Mesenchymal stem cell (in vitro differentiated cells and primary cell): ENCODE measurements around the gene TMEM140.
A peak's percentile ranks its signal among the peaks of the same experiment; 100 is the strongest.

Source experiments
- DNase-seq: peaks from one replicate; pipeline ENCODE4 v3.0.0-alpha.2; 2013
- H2AFZ ChIP-seq: one replicate; pipeline ENCODE4 v1.6.1; 2013; ENCODE audit warnings: low read depth, mild to moderate bottlenecking, control low read depth, inconsistent platforms, low read length, moderate library complexity
- H2AK5ac ChIP-seq: 2 replicates; pipeline ENCODE4 v1.6.1; 2013; ENCODE audit warnings: low read length, moderate library complexity, mild to moderate bottlenecking, inconsistent platforms; ENCODE audit not compliant: severe bottlenecking
- H2BK120ac ChIP-seq: one replicate; pipeline ENCODE4 v1.6.1; 2013; ENCODE audit warnings: low read depth, mild to moderate bottlenecking, inconsistent platforms, low read length, moderate library complexity
- H2BK12ac ChIP-seq, 2 experiments: one replicate each; pipeline ENCODE4 v1.6.1; 2013; ENCODE audit warnings: inconsistent platforms in 2 of 2, low read length in 2 of 2, mild to moderate bottlenecking in 2 of 2, moderate library complexity in 2 of 2, control low read depth in 1 of 2
- H2BK15ac ChIP-seq: one replicate; pipeline ENCODE4 v1.6.1; 2013; ENCODE audit warnings: mild to moderate bottlenecking, low read depth, inconsistent platforms; ENCODE audit not compliant: poor library complexity, severe bottlenecking
- H2BK5ac ChIP-seq: 2 replicates; pipeline ENCODE4 v1.6.1; 2013; ENCODE audit warnings: low read depth, mild to moderate bottlenecking, low read length, control low read depth, inconsistent platforms; ENCODE audit not compliant: poor library complexity, severe bottlenecking
- H3K14ac ChIP-seq, 2 experiments: one replicate each; pipeline ENCODE4 v1.6.1; 2013; ENCODE audit warnings: inconsistent platforms in 2 of 2, low read length in 2 of 2, control low read depth in 1 of 2, mild to moderate bottlenecking in 1 of 2, moderate library complexity in 1 of 2
- H3K18ac ChIP-seq, 2 experiments: one replicate each; pipeline ENCODE4 v1.6.1; 2013; ENCODE audit warnings: inconsistent platforms in 2 of 2, low read length in 2 of 2, control low read depth in 1 of 2, low read depth in 1 of 2, mild to moderate bottlenecking in 1 of 2
- H3K23ac ChIP-seq, 2 experiments: one replicate each; pipeline ENCODE4 v1.6.1; 2013; ENCODE audit warnings: inconsistent platforms in 2 of 2, low read length in 2 of 2, mild to moderate bottlenecking in 2 of 2, moderate library complexity in 2 of 2, control low read depth in 1 of 2
- H3K27ac ChIP-seq: 2 replicates; pipeline ENCODE4 v1.5.1; 2013; ENCODE audit warnings: mild to moderate bottlenecking, moderate library complexity, low read length, control low read depth, inconsistent platforms; ENCODE audit not compliant: poor library complexity, severe bottlenecking
- H3K27me3 ChIP-seq, 2 experiments: 2 replicates each; pipeline versions ENCODE4 v1.6.1 to v1.7.0; 2013; ENCODE audit warnings: low read length in 2 of 2, mild to moderate bottlenecking in 2 of 2, moderate library complexity in 2 of 2, control low read depth in 1 of 2, inconsistent platforms in 1 of 2; ENCODE audit not compliant: control insufficient read depth in 1 of 2, insufficient read depth in 1 of 2
- H3K36me3 ChIP-seq, 2 experiments: 2 replicates each; pipeline versions ENCODE4 v1.6.1 to v1.7.0; 2013; ENCODE audit warnings: low read length in 2 of 2, control low read depth in 1 of 2, inconsistent platforms in 1 of 2, low read depth in 1 of 2, mild to moderate bottlenecking in 1 of 2; ENCODE audit not compliant: insufficient read depth in 2 of 2, control insufficient read depth in 1 of 2
- H3K4ac ChIP-seq, 2 experiments: one replicate each; pipeline ENCODE4 v1.6.1; 2013; ENCODE audit warnings: inconsistent platforms in 2 of 2, low read length in 2 of 2, mild to moderate bottlenecking in 2 of 2, moderate library complexity in 2 of 2, control low read depth in 1 of 2, low read depth in 1 of 2
- H3K4me1 ChIP-seq: 2 replicates; pipeline ENCODE4 v1.6.1; 2013; ENCODE audit warnings: low read depth, low read length, control low read depth; ENCODE audit not compliant: control insufficient read depth, insufficient read depth
- H3K4me2 ChIP-seq: 2 replicates; pipeline ENCODE4 v1.6.1; 2013; ENCODE audit warnings: low read length, mild to moderate bottlenecking, inconsistent platforms; ENCODE audit not compliant: poor library complexity, severe bottlenecking
- H3K4me3 ChIP-seq, 2 experiments: 2 replicates each; pipeline versions ENCODE4 v1.5.1 to v1.7.0; 2013; ENCODE audit warnings: low read length in 2 of 2, mild to moderate bottlenecking in 2 of 2, control low read depth in 1 of 2, low read depth in 1 of 2; ENCODE audit not compliant: insufficient read depth in 1 of 2
- H3K79me1 ChIP-seq: replicated peaks from 2 replicates; pipeline ENCODE4 v1.6.1; 2013; ENCODE audit warnings: mild to moderate bottlenecking, control low read depth, low read length, inconsistent platforms; ENCODE audit not compliant: poor library complexity, severe bottlenecking
- H3K9ac ChIP-seq: 2 replicates; pipeline ENCODE4 v1.7.0; 2013; ENCODE audit warnings: mild to moderate bottlenecking, low read length, moderate library complexity
- H3K9me3 ChIP-seq: 2 replicates; pipeline ENCODE4 v1.7.0; 2013; ENCODE audit warnings: mild to moderate bottlenecking, low read length; ENCODE audit not compliant: control insufficient read depth
- H4K8ac ChIP-seq: one replicate; pipeline ENCODE4 v1.6.1; 2013; ENCODE audit warnings: inconsistent platforms, mild to moderate bottlenecking, low read length, moderate library complexity
- H4K91ac ChIP-seq: one replicate; pipeline ENCODE4 v1.6.1; 2013; ENCODE audit warnings: mild to moderate bottlenecking, low read length, inconsistent platforms
- WGBS: methylation state at CpG from one replicate; pipeline ENCODE4 v1.1.7; 2013; ENCODE audit warnings: mixed read lengths; 5-methylcytosine and 5-hydroxymethylcytosine counted together

The TMEM140 gene

DNA sequence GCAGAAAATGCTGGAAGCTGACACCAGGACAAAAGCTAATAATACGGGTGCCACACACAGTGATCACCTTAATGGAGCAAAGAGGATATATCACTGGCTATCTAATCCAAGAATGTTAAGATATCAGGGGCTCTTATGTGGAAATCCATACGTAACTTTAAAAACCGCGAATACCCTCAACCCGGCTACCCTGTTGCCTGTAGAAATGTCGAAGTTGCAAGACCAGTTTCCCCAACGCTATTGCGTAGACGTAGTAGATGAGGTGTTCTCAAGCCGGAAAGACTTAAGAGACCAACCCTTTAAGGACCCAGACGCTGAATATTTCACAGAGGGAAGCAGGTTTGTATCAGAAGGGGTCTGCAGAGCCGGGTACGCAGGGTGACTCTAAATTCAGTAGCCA is 30.5 kb downstream of the TMEM140 start:
- Histone ChIP-seq H3K23ac (no peak overlapping the region), H3K4me2 (no peak overlapping the region), H3K36me3 (peaks cover 23 to 55% of the 10 kb centered on the region in 2 experiments), H3K27me3 (no peaks in the 10 kb centered on the region), H2AFZ (no peak overlapping the region), H2BK5ac (no peak overlapping the region), H3K4ac (no peak overlapping the region), H2BK15ac (no peak overlapping the region), H2BK12ac (no peak overlapping the region), H2BK120ac (no peak overlapping the region), H3K4me1 (peaks cover 6% of the 10 kb centered on the region), H3K14ac (no peak overlapping the region), H3K18ac (no peak overlapping the region), H4K8ac (no peak overlapping the region), H3K4me3 (no peak overlapping the region), H3K9ac (no peak overlapping the region), H3K9me3 (peaks cover 59% of the 10 kb centered on the region), H2AK5ac (no peak overlapping the region), H3K79me1 (peaks cover 34% of the 10 kb centered on the region), H3K27ac (no peak overlapping the region), H4K91ac (no peak overlapping the region)
- WGBS, result 88% methylated on average over 12 of the region's 13 CpGs
- no peak for DNase-seq

DNA sequence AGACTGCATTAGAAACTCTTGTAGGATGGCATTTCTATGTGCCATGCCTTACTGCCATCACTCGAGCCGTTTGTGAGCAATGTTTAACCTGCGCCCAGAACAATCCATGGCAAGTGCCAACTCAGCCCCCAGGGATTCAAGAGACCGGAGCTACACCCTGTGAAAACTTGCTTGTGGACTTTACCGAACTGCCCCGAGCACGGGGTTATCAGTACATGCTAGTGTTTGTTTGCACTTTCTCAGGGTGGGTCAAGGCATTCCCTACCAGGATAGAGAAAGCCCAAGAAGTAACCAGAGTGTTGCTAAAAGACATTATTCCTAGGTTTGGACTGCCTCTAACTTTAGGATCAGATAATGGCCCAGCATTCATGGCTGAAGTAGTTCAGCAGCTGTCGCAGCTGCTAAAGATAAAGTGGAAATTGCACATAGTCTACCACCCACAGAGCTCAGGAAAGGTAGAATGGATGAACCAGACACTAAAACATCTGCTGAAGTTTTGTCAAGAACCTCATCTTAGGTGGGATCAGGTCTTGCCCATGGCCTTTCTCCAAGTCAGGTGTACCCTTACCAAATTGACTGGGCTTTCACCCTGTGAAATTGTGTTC is 31.6 kb downstream of the TMEM140 start:
- no peak overlapping the region for H2BK5ac ChIP-seq
- H4K8ac ChIP-seq, result no peak overlapping the region
- no peak overlapping the region for H3K23ac ChIP-seq
- no peak overlapping the region for H3K9ac ChIP-seq
- no peak overlapping the region for H3K18ac ChIP-seq
- no peak overlapping the region for H2AFZ ChIP-seq
- H2BK120ac ChIP-seq, result no peak overlapping the region
- peaks cover 34 to 63% of the 10 kb centered on the region in 2 experiments for H3K36me3 ChIP-seq
- no peaks in the 10 kb centered on the region for H3K27me3 ChIP-seq
- H2BK12ac ChIP-seq, result no peak overlapping the region
- H3K79me1 ChIP-seq, result peaks cover 41% of the 10 kb centered on the region
- H3K4me3 ChIP-seq, result no peak overlapping the region
- no peak overlapping the region for H3K27ac ChIP-seq
- H2BK15ac ChIP-seq, result no peak overlapping the region
- H3K4ac ChIP-seq, result no peak overlapping the region
- no peak overlapping the region for H3K14ac ChIP-seq
- peaks cover 69% of the 10 kb centered on the region for H3K9me3 ChIP-seq
- no peak overlapping the region for H4K91ac ChIP-seq
- no peak overlapping the region for H3K4me2 ChIP-seq
- peaks cover 3% of the 10 kb centered on the region for H3K4me1 ChIP-seq
- 97% methylated on average over 8 of the region's 8 CpGs for WGBS
- no peak overlapping the region for H2AK5ac ChIP-seq
- DNase-seq, result no peak

DNA sequence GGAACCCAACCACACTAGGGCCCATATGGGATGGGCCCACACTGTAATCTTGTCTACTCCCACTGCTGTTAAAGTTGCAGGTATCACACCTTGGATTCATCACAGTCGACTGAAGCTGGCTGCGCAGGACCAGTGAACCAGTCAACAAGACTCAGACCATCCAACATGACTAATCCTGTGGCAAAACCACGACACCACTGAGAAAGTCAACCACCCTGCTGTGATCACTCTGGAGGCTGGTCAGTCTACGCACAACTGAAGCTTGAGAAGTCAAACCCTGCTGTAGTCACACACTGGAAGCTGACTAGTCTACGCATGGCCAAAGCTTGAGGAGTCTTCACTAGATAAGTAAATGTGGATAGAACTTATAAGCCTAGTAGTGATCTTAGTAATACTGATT is 32.2 kb downstream of the TMEM140 start:
- Histone ChIP-seq H3K4me1 (peaks cover 3% of the 10 kb centered on the region), H2BK5ac (no peak overlapping the region), H3K4ac (no peak overlapping the region), H3K14ac (no peak overlapping the region), H3K9ac (no peak overlapping the region), H3K36me3 (peaks cover 39 to 69% of the 10 kb centered on the region in 2 experiments), H4K8ac (no peak overlapping the region), H3K18ac (no peak overlapping the region), H3K4me3 (peak overlapping the region in 1 of 2 experiments; percentile 11), H3K9me3 (peaks cover 72% of the 10 kb centered on the region), H2BK12ac (no peak overlapping the region), H4K91ac (no peak overlapping the region), H3K27ac (no peak overlapping the region), H2BK120ac (no peak overlapping the region), H2AK5ac (no peak overlapping the region), H3K4me2 (no peak overlapping the region), H3K23ac (no peak overlapping the region), H2BK15ac (no peak overlapping the region), H3K27me3 (no peaks in the 10 kb centered on the region), H3K79me1 (peaks cover 43% of the 10 kb centered on the region), H2AFZ (no peak overlapping the region)
- no peak for DNase-seq
- 91% methylated on average over 5 of the region's 5 CpGs for WGBS

DNA sequence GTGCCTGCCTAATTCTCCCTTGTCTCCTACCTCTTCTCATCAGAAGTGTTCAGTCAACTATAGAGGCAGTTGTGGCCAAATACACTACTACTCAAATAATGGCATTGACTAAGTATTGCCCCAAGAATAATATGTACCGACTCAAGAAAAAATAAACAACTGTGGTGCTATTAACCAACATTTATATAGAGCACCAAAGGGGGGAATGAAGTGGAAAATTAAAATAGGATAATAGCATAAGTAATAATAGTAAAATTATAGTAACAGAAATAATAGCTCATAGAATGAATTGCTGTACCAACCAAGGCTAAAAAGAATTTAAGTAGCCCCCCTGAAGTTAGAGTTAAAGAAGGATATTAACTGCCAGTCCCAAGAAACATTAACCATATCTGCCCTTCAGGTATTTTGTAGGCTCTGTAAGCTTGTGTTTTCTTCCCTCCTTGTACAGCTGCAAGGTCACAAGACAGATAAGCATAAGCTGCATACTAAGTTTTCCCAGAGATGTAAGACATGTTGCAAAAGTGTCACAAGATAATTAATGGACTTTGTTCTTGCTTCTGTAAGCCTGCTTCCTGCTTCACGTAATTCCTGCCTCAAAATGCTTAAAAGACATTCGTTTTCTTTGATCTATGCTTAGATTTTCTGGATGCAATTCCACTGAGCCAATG is 33.5 kb downstream of the TMEM140 start:
- H3K9me3 ChIP-seq, result peaks cover 72% of the 10 kb centered on the region
- H2BK12ac ChIP-seq, result no peak overlapping the region
- peak overlapping the region in 1 of 2 experiments; percentile 43 for H3K4me3 ChIP-seq
- H3K79me1 ChIP-seq, result peaks cover 45% of the 10 kb centered on the region
- no peak overlapping the region for H2AK5ac ChIP-seq
- no peaks in the 10 kb centered on the region for H3K27me3 ChIP-seq
- H3K14ac ChIP-seq, result no peak overlapping the region
- no peak overlapping the region for H2AFZ ChIP-seq
- H3K18ac ChIP-seq, result no peak overlapping the region
- H3K4ac ChIP-seq, result no peak overlapping the region
- no peak overlapping the region for H4K91ac ChIP-seq
- no peak overlapping the region for H3K27ac ChIP-seq
- no peak overlapping the region for H3K4me2 ChIP-seq
- no peak overlapping the region for H2BK5ac ChIP-seq
- peaks cover 3% of the 10 kb centered on the region for H3K4me1 ChIP-seq
- H2BK15ac ChIP-seq, result no peak overlapping the region
- no peak overlapping the region for H3K9ac ChIP-seq
- H4K8ac ChIP-seq, result no peak overlapping the region
- H3K23ac ChIP-seq, result no peak overlapping the region
- DNase-seq, result peak; percentile 11
- H2BK120ac ChIP-seq, result no peak overlapping the region
- peaks cover 52 to 76% of the 10 kb centered on the region in 2 experiments for H3K36me3 ChIP-seq
- WGBS, result 86% methylated on average over 2 of the region's 3 CpGs
